Left ventricle myocardium inferior (tissue), 1 donor: ENCODE measurements around the gene PITPNC1. TPM values are rescaled to one million over a fixed set of nuclear protein-coding genes. Genes with fewer than 3 reads are reported as not detected.

Source experiments
- DNase-seq: peaks from one replicate; pipeline ENCODE4 v3.0.0-alpha.2; 2020
- H3K27ac ChIP-seq: fragments of 200-600 bp; replicated peaks from 2 replicates; pipeline ENCODE4 v1.8.0; 2021
- H3K27me3 ChIP-seq: fragments of 200-600 bp; 2 replicates; pipeline ENCODE4 v1.8.0; 2021; ENCODE audit warnings: low read depth
- H3K36me3 ChIP-seq: fragments of 200-600 bp; 2 replicates; pipeline ENCODE4 v1.8.0; 2021
- H3K4me1 ChIP-seq: fragments of 200-600 bp; 2 replicates; pipeline ENCODE4 v1.8.0; 2021
- H3K4me3 ChIP-seq: fragments of 200-600 bp; 2 replicates; pipeline ENCODE4 v1.8.0; 2021; ENCODE audit warnings: mild to moderate bottlenecking, moderate library complexity
- H3K9me3 ChIP-seq: fragments of 200-600 bp; replicated peaks from 2 replicates; pipeline ENCODE4 v1.8.0; 2021
- intact Hi-C: fragments of 100-400 bp; cut with micrococcal nuclease; formaldehyde crosslinking; loops from one replicate; pipeline ENCODE4 v1.11.0; 2022
- total RNA-seq: library from RNA; stranded (reverse); fragmentation: NEBNext Ultra II Directional; extraction: Animal tissue kit (Norgen Biotek cat#: 25700); gene quantifications from one replicate; pipeline ENCODE4 v1.2.1, GENCODE V29; 2021
- TF ChIP-seq, protein P1 (sequence below): fragments of 200-600 bp; IDR thresholded peaks from 2 replicates; pipeline ENCODE4 v1.8.0; 2021; ENCODE audit warnings: antibody characterized with exemption, mild to moderate bottlenecking, borderline replicate concordance
- donor health status: DM: no; HTN: yes; CAD: no; lungs with severe emphysema.

PITPNC1 gene
- total RNA-seq, 1 donor from 2014 or later = 8.1 TPM

GRCh38 chr17:67521775-67522069 lies 144.6 kb downstream of the PITPNC1 start:
- TF ChIP-seq, protein P1, sequence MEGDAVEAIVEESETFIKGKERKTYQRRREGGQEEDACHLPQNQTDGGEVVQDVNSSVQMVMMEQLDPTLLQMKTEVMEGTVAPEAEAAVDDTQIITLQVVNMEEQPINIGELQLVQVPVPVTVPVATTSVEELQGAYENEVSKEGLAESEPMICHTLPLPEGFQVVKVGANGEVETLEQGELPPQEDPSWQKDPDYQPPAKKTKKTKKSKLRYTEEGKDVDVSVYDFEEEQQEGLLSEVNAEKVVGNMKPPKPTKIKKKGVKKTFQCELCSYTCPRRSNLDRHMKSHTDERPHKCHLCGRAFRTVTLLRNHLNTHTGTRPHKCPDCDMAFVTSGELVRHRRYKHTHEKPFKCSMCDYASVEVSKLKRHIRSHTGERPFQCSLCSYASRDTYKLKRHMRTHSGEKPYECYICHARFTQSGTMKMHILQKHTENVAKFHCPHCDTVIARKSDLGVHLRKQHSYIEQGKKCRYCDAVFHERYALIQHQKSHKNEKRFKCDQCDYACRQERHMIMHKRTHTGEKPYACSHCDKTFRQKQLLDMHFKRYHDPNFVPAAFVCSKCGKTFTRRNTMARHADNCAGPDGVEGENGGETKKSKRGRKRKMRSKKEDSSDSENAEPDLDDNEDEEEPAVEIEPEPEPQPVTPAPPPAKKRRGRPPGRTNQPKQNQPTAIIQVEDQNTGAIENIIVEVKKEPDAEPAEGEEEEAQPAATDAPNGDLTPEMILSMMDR = no peak
- peaks cover 4% of the 10 kb centered on the region for H3K9me3 ChIP-seq
- H3K4me3 ChIP-seq = no peak overlapping the region
- H3K36me3 ChIP-seq = no peaks in the 10 kb centered on the region
- no peak for DNase-seq
- no peaks in the 10 kb centered on the region for H3K27me3 ChIP-seq
- peaks cover 14% of the 10 kb centered on the region for H3K4me1 ChIP-seq
- H3K27ac ChIP-seq = no peak overlapping the region
- intact Hi-C loops = no loop called here

GRCh38 chr17:67523101-67523500 lies 146.0 kb downstream of the PITPNC1 start:
- intact Hi-C loops = no loop called here

GRCh38 chr17:67525239-67526135 lies 148.4 kb downstream of the PITPNC1 start:
- Histone ChIP-seq H3K4me3 (no peak overlapping the region), H3K27me3 (no peaks in the 10 kb centered on the region), H3K27ac (no peak overlapping the region), H3K36me3 (no peaks in the 10 kb centered on the region), H3K9me3 (no peaks in the 10 kb centered on the region), H3K4me1 (peaks cover 28% of the 10 kb centered on the region)
- TF ChIP-seq, protein P1 = no peak
- DNase-seq = no peak
- intact Hi-C loops = no loop called here

More at GRCh38 chr17:67523101-67523500, 146.0 kb downstream of the PITPNC1 start:
- H3K27ac ChIP-seq = no peak overlapping the region
- no peak for DNase-seq
- H3K27me3 ChIP-seq = no peaks in the 10 kb centered on the region
- H3K9me3 ChIP-seq = no peaks in the 10 kb centered on the region
- TF ChIP-seq, protein P1 = no peak
- peaks cover 15% of the 10 kb centered on the region for H3K4me1 ChIP-seq
- no peak overlapping the region for H3K4me3 ChIP-seq
- no peaks in the 10 kb centered on the region for H3K36me3 ChIP-seq

DNA sequence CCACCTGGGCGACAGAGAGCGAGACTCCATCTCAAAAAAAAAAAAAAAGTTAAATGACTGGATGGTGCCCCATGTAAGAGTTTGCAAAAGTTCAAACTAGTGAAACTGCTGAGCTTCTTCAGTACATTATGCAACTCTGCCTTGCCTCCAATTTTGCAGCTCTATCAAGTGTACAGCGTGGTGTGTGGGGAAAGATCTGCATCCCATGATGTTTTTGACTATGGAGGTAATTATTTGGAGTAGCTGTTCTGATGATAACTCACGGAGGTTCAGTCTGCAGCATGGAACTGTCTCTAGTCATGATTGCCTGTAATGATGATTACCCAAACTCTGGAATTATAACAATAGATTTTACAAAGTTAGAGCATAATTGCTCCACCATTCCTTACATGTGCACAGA lies 149.6 kb downstream of the PITPNC1 start:
- H3K9me3 ChIP-seq = no peaks in the 10 kb centered on the region
- peaks cover 26% of the 10 kb centered on the region for H3K4me1 ChIP-seq
- H3K27ac ChIP-seq = no peak overlapping the region
- DNase-seq = no peak
- TF ChIP-seq, protein P1 = no peak
- H3K36me3 ChIP-seq = no peaks in the 10 kb centered on the region
- no peak overlapping the region for H3K4me3 ChIP-seq
- H3K27me3 ChIP-seq = no peaks in the 10 kb centered on the region
- intact Hi-C loops = no loop called here

GRCh38 chr17:67528751-67529436 lies 151.8 kb downstream of the PITPNC1 start:
- peaks cover 39% of the 10 kb centered on the region for H3K4me1 ChIP-seq
- H3K9me3 ChIP-seq = no peaks in the 10 kb centered on the region
- peak; percentile 72 for DNase-seq
- peak overlapping the region; percentile 53 for H3K4me3 ChIP-seq
- TF ChIP-seq, protein P1 = no peak
- peak overlapping the region; percentile 79 for H3K27ac ChIP-seq
- no peaks in the 10 kb centered on the region for H3K36me3 ChIP-seq
- intact Hi-C loops = no loop called here
- H3K27me3 ChIP-seq = no peaks in the 10 kb centered on the region
